ENCODE results near the gene NOXRED1.

DNA sequence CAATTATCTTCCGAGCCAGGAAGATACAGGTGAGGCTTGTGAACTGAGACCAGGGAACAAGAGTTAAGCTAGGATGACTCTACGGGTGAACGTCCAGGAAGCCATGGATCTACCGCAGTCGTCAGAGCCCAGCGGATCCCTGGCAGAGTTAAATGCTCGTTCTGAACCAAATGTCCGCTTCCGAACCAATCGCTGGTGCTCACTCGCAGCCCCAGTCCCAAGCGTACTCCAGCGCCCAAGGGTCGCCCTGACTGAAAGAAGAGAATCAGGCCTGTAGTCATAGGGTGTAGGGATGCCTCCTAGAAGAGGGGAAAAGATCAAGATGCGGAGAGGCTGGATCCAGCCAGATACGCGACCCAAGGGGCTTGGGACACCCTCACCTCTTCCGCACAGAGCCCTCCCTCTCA is 33.8 kb upstream of the NOXRED1 start:
- TF ChIP-seq, protein P1, sequence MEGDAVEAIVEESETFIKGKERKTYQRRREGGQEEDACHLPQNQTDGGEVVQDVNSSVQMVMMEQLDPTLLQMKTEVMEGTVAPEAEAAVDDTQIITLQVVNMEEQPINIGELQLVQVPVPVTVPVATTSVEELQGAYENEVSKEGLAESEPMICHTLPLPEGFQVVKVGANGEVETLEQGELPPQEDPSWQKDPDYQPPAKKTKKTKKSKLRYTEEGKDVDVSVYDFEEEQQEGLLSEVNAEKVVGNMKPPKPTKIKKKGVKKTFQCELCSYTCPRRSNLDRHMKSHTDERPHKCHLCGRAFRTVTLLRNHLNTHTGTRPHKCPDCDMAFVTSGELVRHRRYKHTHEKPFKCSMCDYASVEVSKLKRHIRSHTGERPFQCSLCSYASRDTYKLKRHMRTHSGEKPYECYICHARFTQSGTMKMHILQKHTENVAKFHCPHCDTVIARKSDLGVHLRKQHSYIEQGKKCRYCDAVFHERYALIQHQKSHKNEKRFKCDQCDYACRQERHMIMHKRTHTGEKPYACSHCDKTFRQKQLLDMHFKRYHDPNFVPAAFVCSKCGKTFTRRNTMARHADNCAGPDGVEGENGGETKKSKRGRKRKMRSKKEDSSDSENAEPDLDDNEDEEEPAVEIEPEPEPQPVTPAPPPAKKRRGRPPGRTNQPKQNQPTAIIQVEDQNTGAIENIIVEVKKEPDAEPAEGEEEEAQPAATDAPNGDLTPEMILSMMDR (IDR thresholded peaks at IDR 0.05) = no peak
- TF ChIP-seq POLR2AphosphoS5 (IDR thresholded peaks at IDR 0.05) = no peak
- no peak for TF ChIP-seq POLR2A (IDR thresholded peaks at IDR 0.05)
- TF ChIP-seq EP300 (IDR thresholded peaks at IDR 0.05) = no peak

All from suprapubic skin (tissue), 4 donors.